Activated naive CD4-positive, alpha-beta T cell treated with anti-CD3 and anti-CD28 coated beads, Interleukin-2, amount 50 U/mL, for 16 hours (primary cell): ENCODE data around the gene CXCR3.
A peak's percentile ranks its signal among the peaks of the same experiment; 100 is the strongest.
"Not testable (repeated sequence)": the region's sequence is repeated elsewhere in the genome, so short reads cannot be mapped to it uniquely, and the experiment has no call there.

Source experiments
- DNase-seq: peaks from one replicate; pipeline ENCODE4 v3.0.0-alpha.2; 2020

The CXCR3 gene

GRCh38 chrX:71618303-71618721 is at the start of gene CXCR3:
TSS of gene CXCR3 (minus strand) at chrX:71618511. CDS start at chrX:71618449, 62 bp downstream.
- DNase-seq, result peak; percentile 53

GRCh38 chrX:71667328-71668247 is 49.3 kb upstream of the CXCR3 start, which contains the start of gene LOC101059915:
TSS of gene LOC101059915 (plus strand) at chrX:71667546.
- DNase-seq, result no peak

- DNase-seq, result no peak
Measured at GRCh38 chrX:71666240-71667223, 48.2 kb upstream of the CXCR3 start.

GRCh38 chrX:71665747-71666146 is 47.4 kb upstream of the CXCR3 start:
- DNase-seq, result no peak

GRCh38 chrX:71664889-71665491 is 46.7 kb upstream of the CXCR3 start:
- DNase-seq, result no peak

GRCh38 chrX:71664202-71664601 is 45.9 kb upstream of the CXCR3 start:
- DNase-seq, result not testable (repeated sequence)

GRCh38 chrX:71663238-71663637 is 44.9 kb upstream of the CXCR3 start:
- peak; percentile 69 for DNase-seq

GRCh38 chrX:71662654-71663053 is 44.3 kb upstream of the CXCR3 start:
- not testable (repeated sequence) for DNase-seq

- DNase-seq, result no peak
Measured at GRCh38 chrX:71661919-71662318, 43.6 kb upstream of the CXCR3 start.

GRCh38 chrX:71660562-71661416 is 42.5 kb upstream of the CXCR3 start:
- no peak for DNase-seq

GRCh38 chrX:71659959-71660358 is 41.6 kb upstream of the CXCR3 start:
- no peak for DNase-seq

GRCh38 chrX:71659342-71659741 is 41.0 kb upstream of the CXCR3 start:
- no peak for DNase-seq

- DNase-seq, result no peak
Measured at GRCh38 chrX:71657267-71657666, 39.0 kb upstream of the CXCR3 start.

- DNase-seq, result no peak
Measured at GRCh38 chrX:71653344-71653743, 35.0 kb upstream of the CXCR3 start.

GRCh38 chrX:71652405-71652804 is 34.1 kb upstream of the CXCR3 start:
- DNase-seq, result peak; percentile 48

GRCh38 chrX:71650333-71650969 is 32.1 kb upstream of the CXCR3 start:
- DNase-seq, result no peak

GRCh38 chrX:71644406-71644805 is 26.1 kb upstream of the CXCR3 start:
- DNase-seq, result not testable (repeated sequence)

GRCh38 chrX:71640002-71640401 is 21.7 kb upstream of the CXCR3 start:
- DNase-seq, result no peak

GRCh38 chrX:71638409-71638808 is 20.1 kb upstream of the CXCR3 start:
- no peak for DNase-seq

GRCh38 chrX:71637848-71638247 is 19.5 kb upstream of the CXCR3 start:
- DNase-seq, result no peak

GRCh38 chrX:71637253-71637618 is 18.9 kb upstream of the CXCR3 start:
- no peak for DNase-seq
